GM21576 (cell line): ENCODE measurements around the gene SMIM24.
"Not testable (repeated sequence)": the region's sequence is repeated elsewhere in the genome, so short reads cannot be mapped to it uniquely, and the experiment has no call there.

Experiments used
- ATAC-seq: cut with Tn5 transposase; IDR thresholded peaks from one replicate; pipeline ENCODE4 v1.9.1; 2021; ENCODE audit warnings: mild to moderate bottlenecking, moderate library complexity; ENCODE audit not compliant: unreplicated experiment

The SMIM24 gene

DNA sequence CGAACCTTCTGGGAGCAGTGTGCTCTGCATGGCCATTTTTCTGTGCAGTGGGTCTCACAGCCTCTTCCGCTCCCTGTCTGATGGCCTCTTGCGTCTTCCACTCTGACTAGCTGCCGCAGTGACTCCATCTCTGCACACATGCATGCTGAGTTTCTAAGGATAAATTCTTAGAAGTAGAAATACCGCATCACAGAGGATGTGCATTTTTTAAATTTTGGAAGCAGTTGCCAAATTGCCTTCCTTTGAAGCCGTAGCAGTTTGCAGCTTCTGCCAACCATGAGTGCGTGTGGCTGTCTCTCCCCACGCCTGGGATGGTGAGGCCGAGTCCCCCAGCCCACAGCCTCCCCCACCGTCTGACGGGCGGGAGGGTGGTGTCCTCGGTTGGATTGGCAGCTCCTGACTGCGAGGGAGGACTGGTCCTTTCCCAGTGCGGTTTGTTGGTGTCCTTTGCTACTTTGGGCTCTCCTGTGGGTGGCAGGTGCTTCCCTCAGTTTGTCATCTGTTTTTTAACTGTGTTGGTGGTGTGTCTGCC lies 35.6 kb upstream of the SMIM24 start:
- no peak for ATAC-seq

DNA sequence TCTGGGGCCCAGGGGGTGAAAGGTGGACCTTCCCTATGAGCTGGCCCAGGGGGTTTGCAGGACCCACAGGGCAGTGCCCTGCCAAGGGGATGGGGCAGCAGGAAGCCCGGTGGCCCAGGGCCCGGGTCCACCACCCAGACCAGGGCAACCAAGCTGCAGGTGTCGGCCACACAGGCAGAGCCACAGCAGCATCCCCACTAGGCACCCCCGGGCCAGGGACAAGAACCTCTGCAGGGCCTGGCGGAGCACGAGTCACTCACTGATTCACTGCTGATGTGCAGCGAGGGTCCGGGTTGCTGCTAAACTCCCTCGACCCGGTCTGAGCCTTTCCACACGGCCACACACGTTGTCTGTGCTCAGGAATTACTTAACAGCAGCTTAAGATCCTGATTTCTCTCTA lies 34.6 kb upstream of the SMIM24 start:
- no peak for ATAC-seq

DNA sequence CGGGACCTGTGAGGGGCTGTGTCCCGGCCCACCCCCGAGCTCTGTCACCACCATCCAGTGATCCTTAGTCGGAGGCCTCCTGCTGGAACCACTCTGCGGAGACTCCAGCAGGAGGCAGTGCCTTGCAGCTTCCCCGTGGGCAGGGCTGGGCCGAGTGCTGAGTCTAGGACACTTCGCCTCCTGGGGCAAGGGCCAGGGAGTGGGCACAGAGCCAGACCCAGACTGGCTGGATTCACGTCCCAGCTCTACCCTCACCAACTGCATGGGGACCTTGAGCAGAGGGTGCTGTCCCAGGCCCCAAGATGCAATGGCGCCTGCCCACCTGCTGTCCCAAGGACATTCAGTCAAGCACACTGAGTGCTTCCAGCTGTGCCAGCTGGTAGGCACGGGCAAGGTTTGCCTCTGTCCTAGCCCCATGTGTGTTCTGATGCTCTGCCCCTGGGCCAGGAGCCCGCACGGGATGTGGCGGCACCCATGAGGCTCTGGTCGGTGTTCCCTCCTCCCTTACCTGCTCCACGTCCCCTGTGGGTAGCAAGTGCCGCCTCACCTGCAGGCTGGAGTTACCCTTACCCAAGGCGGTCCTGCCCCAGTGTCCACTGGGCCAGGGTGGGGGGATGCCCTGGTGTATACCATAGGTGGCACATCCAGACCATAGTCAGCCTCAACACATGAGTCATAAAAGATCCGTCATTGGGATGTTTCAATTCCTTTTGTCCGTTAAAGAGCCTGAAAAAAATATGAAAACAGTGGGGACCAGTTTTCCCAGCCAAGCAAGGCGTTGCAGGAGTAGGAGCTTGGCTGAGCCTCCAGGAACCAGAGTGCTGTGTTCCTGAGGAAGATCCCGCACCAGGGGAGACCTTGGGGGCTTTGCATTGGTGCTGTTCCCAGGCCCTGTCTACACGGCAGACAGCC lies 33.2 kb upstream of the SMIM24 start:
- ATAC-seq, result no peak

DNA sequence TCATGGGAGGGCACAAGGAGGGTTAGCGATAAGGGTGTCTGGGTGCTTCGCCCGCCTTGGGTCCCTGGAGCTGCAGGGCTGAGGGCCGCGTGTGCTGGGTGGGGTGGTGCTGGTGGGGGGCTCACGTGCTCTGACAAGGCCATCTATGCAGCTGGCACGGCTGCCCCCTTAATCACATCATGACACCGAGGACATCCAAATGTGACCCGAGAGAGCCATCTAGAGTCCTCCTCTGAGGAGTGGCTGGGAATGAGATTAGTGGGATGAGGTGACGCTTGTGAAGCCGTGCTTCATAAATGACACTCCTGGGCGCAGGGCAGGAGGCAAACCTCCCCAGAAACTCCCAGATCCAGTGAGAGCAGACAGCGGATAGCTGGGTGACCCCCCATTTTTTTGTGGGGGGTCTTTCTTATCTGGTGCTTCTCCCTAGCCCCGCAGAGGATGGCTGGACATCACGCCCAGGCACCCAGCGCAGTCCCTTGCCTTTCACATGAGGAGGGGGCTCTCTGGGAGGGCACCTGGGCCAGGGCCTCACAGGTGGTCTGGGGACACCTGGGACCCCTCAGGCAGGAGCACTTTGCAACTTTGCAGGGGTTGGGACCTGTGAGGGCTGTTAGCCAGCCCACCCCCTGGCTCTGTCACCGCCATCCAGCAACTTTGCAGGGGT lies 32.4 kb upstream of the SMIM24 start:
- no peak for ATAC-seq

DNA sequence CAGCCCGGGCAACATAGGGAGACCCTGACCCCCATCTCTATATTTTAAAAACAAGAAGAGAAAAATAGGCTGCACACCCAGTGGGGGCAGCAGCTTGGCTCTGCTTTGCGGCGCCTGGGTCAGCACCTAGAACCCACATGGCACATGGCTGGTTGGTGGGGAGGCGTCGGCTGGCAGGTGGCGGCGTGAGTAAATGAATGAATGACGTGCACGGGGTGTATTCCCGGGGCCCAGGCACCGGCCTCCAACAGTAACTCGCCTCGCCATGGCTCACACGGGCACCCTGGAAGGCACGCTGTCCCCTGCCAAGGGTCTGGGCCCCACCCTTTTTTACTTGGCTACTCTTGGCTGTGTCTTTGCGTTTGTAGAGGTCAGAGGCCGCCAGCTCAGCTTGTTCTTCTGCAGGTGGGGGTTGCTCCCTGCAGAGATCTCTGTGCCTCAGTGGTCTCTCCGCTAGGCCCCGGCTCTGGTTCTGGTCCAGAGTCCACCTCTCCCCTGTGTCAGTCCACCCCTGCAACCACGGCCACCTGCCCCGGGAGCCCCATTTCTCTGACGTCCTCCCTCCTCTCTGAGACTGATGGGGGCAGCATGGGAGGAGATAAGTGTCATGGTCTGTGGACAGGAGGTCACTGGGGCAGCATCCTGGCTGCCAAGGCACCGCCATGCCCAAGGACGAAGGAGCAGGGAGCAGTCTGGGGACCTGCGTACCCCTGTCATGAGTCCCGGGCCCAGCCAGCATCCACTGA lies 31.4 kb upstream of the SMIM24 start:
- no peak for ATAC-seq

DNA sequence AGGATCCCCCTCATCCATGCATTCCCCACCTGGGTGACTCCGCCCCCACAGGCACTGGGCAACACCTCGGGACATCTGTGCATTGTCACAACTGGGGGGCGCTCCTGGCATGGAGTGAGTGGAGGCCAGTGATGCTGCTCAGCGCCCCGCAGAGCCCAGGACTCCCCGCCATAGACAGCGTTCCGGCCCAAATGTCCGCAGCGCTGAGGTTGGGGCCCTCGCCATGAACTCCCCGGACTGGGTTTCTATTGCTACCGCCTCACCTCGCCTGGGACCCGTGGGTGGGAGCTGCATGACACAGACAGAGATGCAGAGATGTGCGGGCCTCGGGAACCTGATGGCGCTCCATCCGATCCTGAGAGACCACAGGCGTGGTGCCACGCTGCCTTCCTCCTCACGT lies 30.4 kb upstream of the SMIM24 start:
- ATAC-seq, result no peak

DNA sequence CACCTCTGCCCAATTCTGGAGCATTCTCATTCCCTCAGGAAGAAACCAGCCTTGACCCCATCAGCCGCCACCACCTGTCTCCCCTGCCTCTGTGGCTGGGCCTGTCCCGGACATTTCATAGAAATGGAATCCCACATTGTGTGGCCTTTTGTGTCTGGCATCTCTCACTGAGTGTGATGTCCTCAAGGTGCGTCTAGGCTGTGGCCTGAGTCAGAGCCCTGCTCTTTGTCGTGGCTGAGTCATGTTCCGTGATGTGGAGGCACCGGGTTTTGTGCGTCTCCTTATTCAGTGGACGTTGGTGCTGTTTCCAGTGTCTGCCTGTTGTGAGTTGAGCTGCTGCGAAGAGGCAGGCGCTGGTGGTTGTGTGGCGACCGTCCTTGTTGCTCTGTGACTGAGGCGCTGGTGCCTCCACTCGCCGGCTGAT lies 29.3 kb upstream of the SMIM24 start:
- ATAC-seq, result no peak

DNA sequence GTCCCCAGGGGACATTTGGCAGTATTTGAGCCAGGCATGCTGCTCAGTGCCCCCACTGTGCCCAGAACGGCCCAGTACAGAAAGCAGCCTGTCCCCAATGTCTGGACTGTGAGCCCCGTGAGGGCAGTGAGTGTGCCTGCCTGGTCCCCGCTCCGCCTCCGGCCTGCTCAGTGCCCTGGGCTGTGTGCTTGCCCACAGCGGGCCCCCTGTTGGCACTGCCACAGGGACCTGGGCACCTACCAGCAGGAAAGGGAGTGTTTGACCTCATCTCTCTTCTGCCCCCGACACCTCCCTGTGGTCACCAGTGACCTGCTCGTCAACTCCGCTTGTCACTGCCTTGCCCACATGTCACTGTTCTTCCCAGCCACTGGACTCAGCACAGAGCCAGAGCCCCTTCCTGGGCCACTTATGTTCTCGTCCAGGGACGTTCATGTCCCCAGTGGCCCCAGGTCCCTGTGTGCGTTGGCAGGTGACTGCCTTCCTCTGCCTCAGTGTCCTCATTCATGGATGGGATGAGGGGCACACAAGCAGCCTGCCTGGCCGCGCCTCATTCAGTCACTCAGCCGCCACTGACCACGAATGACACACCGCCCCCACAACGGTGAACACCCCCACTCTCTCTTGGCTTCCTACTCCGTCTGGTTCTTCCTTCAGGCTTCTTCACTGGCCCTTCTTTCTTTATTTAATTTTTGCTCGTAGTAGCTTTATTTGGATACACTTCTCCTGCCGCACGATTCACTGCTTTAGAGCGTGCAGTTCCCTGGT lies 28.6 kb upstream of the SMIM24 start:
- no peak for ATAC-seq

DNA sequence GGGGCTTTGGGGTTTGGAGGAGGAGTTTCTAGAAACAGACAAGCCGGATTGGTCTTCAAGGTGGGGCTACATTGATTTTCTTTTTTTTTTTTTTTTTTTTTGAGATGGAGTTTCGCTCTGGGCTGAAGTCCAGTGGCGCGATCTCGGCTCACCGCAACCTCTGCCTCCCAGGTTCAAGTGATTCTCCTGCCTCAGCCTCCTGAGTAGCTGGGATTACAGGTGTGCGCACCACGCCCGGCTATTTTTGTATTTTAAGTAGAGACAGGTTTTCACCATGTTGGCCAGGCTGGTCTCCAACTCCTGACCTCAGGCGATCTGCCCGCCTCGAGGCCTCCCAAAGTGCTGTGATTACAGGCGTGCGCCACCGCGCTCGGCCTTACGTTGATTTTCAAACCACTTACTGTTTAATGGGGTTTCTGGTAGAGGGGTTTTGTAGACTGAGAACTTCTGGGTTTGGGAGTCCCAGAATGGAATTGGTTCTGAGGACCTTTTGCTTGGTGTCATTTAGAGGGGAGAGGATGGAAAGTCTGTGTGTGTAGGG lies 27.9 kb upstream of the SMIM24 start:
- not testable (repeated sequence) for ATAC-seq

DNA sequence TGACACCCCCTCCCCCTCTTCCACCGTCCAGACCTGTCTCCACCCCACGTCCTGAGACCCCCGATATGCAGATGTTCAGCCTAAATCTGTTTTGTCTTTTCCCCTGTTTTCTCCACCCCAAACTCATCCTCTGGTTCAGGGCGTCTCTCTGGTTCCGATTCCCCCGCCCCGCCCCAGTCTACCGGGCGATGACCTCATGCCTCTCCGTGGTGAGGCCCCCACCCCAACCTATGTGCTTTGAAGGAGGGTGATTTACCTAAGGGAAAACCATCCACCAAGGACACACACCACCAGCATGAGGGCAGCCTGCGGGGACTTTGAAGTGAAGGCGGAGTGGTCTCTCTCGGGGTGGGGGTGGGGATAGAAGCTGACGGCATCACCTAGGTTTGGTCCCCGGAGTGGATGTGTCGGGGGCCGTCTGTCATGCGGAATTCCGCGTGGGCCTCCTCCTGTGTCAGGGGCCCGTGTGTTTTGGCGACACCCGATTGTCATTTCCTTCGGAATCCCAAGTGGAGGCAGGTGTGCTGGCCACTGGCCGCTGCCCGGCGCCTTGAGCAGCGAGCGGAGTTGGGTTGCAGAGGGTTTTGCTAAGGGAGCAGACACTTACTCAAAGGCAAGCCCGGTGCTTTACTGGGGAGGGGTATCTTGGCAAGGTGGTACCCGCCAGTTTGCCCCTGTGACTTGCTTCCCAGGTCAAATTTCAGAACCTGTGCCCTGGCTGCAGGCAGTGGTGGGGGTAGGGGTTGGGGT lies 27.2 kb upstream of the SMIM24 start:
- no peak for ATAC-seq

DNA sequence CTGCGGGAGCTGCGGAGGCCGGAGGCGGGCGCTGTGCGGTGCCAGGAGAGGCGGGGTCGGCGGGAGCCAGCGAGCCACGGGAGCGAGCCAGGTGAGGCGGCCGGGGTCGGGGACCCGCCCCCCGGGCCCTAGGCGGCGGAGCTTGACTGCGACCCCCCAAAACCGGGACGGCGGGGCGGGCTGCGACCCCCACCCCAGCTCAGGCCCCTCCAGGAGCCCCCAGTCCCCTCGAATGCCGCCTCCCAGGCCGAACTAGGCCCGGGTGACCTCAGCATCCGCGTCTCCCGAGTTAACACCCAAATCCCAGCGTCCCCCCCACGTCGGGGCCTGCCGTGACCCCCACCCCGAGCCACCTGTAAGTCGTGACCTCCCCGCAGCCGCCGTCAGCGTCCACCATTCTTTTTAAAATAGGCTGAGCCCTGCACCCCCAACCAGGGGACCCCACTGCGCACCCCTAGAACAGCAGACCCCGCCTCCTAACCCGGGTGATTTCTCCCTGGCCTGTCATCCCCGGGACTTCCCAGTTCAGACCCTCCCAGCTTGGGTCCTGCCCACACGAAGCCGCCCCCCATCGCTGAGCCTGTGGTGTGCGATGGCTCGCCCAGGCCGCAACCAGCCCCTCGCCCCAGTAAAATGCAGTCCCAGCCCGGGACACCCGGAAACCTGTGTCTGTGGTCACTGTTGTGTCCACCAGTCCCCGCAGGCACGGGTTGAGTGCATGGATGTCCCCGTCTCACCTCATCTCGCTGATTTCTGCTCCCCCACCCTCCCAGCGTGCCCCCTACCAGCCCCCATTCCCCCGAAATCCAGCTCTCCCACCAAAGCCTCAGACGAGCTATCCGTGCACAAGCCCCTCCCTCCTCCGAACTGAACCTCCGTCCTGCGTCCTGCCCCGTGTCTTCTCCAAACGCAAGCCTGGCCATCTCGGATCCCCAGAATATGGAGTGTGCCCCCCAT lies 26.3 kb upstream of the SMIM24 start:
- peak; percentile 23 for ATAC-seq

DNA sequence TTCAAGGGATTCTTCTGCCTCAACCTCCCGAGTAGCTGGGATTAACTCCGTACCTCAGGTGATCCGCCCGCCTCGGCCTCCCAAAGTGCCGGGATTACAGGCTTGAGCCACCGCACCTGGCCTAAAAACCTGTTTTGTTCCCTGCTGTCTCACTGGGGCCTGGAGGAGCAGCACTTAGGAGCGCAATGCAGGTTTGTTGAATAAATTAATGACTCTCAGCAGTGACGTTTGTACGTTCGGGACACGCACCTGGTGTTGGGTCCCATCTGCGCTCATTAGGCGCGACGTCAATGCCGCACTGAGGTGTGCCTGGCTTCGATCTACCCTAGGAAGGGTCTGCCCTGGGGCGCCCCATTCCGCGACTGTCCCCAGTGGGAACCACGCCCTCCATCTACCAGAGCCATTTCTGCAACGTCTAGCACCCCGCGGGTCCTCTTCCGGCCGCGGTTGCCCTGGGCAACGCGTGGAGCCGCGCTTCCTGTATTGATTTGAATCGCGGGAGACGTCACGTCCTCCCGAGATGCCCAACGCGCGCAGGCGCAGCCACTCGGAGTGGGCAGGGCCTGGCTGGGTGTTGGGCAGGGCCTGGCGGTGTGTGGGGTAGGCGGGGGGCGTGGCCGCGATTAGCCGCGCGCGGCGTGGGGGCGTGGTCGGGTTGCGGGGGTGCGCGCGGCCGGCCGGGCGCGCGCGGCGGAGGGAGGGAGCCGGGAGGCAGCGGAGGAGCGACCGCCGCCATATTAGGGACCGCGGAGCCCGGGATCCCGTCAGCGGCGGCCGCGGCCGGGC lies 25.5 kb upstream of the SMIM24 start, which contains the start of gene FZR1:
FZR1 (plus strand) TSS at position 714 of the 786 bp plus-strand sequence. CDS start 16,679 bp downstream, outside the sequence.
- ATAC-seq, result peak; percentile 84

DNA sequence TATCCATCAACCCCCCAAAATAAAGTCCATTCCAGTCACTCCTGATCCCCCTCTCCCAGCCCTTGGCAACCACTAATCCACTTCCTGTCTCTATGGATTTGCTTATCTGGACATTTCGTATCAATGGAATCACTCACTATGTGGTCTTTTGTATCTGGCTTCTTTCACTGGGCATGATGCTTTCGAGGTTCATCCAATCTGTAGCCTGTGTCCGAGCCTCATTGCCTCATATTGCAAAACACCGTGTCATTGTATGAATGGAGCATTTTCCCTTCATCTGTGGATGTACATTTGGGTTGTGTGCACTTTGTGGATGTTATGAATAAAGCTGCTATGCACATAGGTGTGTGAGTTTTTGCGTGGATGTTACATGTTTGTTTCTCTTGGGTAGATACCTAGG lies 24.4 kb upstream of the SMIM24 start:
- no peak for ATAC-seq

DNA sequence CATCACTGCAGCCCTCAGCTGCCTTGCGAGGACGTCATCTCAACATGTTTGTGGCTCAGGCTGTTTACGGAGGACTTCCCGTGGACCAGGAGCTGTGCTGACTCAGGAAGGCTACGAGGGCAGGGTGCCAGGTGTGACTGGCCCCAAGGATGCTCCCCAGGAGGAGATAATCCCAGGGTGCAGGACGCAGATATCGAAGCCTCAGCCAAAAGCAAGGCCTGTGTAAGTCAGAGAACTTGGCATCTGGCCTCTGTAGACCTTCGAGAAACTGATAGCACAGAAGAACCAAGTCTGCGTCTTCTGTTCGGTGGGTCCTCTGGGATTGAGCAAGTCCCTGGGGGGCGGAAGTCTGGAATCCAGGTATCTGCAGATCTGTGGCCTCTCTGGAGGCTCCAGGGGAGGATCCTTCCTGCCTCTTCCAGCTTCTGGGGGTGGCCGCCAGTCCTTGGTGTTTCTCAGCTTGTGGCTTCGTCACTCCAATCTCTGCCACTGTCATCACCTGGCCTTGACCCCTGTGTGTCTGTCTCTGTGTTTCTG lies 22.8 kb upstream of the SMIM24 start:
- ATAC-seq, result no peak

DNA sequence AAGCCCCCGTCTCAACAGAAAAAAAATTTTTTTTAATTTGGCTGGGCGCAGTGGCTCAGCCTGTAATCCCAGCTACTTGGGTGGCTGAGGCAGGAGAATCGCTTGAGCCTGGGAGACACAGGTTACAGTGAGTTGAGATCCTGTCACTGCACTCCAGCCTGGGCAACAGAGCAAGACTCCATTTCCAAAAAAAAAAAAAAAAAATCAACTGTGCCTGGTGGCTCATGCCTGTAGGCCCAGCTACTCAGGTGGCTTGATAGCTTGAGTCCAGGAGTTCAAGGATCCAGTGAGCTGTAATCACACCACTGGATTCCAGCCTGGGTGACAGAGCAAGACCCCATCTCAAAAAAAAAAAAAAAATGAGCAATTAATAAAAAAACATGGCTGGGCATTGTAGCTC lies 21.5 kb upstream of the SMIM24 start:
- ATAC-seq, result no peak

DNA sequence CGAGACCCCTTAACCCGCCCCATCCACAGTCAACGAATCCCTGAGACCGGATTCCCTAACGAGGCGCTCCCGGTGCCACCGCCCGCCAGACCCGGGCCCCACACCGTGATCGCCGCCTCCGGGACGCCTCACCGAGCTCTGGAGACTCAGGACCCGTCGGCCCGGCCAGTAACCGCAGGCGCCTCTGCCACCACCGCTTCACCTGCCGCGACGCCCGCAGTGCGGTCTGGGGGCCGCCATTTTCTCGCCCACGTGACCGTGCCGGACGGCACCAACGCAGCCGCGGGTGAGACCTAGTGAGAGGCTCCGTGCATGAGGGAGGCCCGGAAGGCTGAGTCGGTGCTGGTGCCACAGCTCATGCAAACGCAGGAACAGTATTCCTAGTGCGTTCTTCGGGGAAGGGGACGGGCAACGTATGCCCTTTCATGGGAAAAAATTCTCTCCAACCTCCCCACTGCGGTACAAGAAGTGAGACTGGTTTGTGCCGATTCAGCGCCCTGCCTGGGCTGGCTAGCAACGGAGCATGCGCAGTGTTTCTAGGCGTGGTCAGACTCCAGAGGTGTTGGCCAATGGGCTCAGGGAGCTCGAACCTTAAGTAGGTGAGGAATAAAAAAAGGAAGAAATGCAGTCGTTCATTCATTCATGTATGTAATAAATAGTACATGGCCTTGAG lies 20.2 kb upstream of the SMIM24 start, which contains the start of gene DOHH:
DOHH (minus strand) TSS at position 246 of the 673 bp plus-strand sequence. CDS start 3,860 bp downstream, outside the sequence.
- ATAC-seq, result peak; percentile 83
